SHP77 (cell line): ENCODE measurements around the gene PRDX1.

Experiments used
- DNase-seq, 2 experiments: peaks; one replicate each; lab custom pipeline; 2025; lab: John Stamatoyannopoulos, UW

PRDX1 gene

DNA sequence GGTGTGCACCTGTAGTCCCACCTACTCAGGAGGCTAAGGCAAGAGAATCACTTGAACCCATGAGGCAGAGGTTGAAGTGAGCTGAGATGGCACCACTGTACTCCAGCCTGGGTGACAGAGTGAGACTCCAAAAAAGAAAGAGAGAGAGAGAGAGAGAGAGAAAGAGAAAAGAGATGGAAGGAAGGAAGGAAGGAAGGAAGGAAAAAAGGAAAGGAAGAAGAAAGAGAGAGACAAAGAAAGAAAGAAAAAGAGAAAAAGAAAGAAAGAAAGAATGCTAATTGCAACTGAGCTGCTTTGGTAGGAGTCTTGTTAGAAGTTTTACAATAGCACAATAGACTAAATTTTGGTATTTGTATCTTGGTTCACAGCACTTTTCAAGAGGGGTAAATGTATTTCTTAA, 56.4 kb downstream of the PRDX1 start:
- no peak for DNase-seq
